CD4-positive, alpha-beta T cell treated with Interleukin-12 subunit alpha and Interleukin-12 subunit beta, for 1 hour (primary cell): ENCODE results near the gene MARCHF9.

Experiments used
- DNase-seq: peaks from one replicate; pipeline ENCODE4 v3.0.0-alpha.2; 2020

Gene MARCHF9

GRCh38 chr12:57737467-57738460 is 17.1 kb upstream of the MARCHF9 start:
- DNase-seq: no peak

GRCh38 chr12:57738661-57739237 is 16.2 kb upstream of the MARCHF9 start, which contains the start of gene AGAP2:
Gene AGAP2 (minus strand): TSS chr12:57738742. CDS start chr12:57738246, 496 bp downstream.
- DNase-seq: no peak

GRCh38 chr12:57739387-57739786 is 15.5 kb upstream of the MARCHF9 start:
- no peak for DNase-seq

- DNase-seq: no peak
Observed at GRCh38 chr12:57739914-57740538, 14.9 kb upstream of the MARCHF9 start.

DNA sequence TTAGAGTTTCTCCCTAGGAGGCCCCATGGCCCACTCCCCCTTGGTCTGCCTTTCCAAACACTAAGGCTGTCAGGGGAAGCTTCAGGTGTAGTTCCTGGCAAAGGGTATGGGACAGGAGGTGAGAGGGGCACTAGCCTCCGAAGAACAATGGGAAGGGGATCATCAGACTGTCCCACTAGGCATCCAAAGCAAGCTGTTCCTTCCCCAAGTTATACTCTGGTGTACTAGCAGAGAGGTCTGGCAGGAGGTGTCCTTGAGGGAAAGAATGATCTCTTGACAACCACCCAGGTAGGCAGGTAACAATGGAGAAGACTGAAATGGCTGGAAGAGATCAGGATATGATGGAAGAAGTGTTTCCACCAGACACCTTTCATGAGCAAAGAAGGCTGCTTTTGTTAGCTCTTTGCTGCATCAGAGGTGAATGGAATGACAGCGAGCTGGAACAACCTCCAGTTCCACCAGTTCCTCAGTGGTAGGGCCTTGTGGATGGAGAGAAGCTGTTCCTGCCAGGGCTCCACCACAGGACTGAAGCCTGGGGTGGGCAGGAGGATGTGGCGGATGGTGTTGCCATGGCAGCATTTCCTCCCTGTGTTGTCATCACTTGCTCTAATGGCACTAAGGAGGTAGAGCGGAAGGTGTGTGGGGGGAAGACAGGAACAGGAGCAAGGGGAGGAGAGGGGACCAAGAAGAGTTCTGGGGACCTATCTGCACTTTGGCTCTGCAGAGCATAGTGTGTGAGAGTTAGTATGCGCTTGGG is 14.1 kb upstream of the MARCHF9 start:
- DNase-seq: peak; percentile 89

GRCh38 chr12:57741413-57741789 is 13.5 kb upstream of the MARCHF9 start:
- no peak for DNase-seq

- peak; percentile 88 for DNase-seq
Observed at GRCh38 chr12:57741844-57742738, 12.8 kb upstream of the MARCHF9 start.

GRCh38 chr12:57743769-57744168 is 11.1 kb upstream of the MARCHF9 start:
- no peak for DNase-seq

GRCh38 chr12:57744194-57744776 is 10.6 kb upstream of the MARCHF9 start:
- DNase-seq: peak; percentile 85

DNA sequence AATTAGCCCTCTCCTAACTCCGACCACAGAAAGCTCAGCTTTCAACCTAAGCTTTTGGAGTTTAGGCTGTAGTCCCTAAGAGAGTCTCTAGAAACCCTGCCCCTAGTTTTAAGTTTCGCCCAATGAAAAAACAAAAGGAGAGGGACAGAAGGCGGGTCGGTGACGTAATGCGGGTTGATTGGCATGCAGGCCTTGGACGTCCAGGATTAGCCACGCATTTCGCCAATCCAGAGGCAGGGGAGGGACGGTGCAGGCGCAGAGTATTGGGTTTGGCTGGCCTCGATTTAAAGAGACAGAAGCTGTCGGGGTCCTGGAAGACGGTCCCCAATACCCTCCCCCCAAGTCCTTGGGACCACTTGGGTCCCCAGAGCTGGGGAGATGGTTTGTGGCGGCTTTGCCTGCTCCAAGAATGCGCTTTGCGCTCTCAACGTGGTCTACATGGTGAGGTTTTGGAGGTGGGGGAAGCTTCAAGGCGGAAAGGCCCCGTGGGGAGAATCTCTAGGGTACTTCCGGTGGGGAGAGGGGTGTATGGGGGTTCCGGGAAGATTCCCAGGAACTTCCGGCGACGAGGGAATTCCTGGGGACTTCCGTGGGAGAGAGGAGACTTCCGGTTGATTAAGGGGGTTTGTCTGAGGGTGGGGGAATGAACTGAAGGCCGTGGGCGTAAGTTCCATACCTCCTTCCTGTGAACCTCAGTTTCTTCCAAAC is 10.0 kb upstream of the MARCHF9 start, which contains the start of gene TSPAN31:
TSS of gene TSPAN31 (plus strand) at position 263 of the 708 bp plus-strand sequence. CDS start at position 379, 116 bp downstream.
- peak; percentile 96 for DNase-seq

DNA sequence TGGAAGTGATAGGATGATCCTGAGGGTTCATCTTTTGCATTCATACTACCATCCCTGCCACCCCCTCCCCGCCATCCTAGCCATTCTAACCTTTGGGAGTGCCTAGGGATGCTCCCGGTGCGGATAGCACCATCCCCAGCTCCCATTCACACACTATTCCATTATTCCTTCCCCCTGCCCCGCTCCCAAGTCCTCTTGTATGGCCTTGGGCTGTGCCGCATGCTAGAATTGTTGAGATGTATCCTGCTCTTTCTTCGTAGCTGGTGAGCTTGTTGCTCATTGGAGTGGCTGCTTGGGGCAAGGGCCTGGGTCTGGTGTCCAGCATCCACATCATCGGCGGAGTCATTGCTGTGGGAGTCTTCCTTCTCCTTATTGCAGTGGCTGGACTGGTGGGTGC is 9.4 kb upstream of the MARCHF9 start:
- DNase-seq: no peak

DNA sequence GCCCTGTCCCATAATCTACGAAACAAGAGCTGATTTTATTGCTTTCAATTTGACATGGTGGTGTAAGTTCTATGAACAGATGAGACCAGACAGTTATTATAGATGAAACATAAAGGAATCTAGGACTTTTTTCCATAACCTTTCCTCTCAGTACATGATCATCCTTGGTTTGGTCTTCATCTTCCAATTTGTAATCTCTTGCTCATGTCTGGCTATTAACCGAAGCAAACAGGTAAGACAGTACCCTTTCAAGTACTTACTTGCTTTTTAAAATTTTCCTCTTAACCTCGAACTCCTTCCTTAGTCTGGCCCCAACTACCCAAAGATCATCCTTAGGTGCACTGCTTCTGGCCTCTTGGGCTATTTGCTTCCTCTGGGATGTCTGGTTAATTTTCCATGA is 8.9 kb upstream of the MARCHF9 start:
- DNase-seq: no peak

DNA sequence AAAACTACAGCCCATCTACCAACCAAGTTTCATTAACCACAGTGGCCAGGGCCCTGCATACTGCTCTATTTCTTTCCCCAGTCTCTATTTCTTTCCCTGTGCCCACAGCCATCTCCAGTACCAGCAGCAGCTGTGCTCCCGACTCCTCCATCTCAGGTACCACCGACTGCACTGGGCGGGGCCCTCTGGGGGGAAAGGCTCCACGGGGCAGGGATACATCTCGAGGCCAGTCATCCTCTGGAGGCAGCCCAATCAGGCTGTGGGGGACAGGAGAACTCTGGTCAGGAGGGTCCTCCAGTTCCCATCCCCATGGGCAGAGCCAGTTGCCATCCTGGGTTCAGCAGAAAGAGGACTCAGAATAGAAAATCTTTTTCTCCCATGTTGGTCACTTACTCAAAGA is 5.8 kb upstream of the MARCHF9 start:
- DNase-seq: no peak

DNA sequence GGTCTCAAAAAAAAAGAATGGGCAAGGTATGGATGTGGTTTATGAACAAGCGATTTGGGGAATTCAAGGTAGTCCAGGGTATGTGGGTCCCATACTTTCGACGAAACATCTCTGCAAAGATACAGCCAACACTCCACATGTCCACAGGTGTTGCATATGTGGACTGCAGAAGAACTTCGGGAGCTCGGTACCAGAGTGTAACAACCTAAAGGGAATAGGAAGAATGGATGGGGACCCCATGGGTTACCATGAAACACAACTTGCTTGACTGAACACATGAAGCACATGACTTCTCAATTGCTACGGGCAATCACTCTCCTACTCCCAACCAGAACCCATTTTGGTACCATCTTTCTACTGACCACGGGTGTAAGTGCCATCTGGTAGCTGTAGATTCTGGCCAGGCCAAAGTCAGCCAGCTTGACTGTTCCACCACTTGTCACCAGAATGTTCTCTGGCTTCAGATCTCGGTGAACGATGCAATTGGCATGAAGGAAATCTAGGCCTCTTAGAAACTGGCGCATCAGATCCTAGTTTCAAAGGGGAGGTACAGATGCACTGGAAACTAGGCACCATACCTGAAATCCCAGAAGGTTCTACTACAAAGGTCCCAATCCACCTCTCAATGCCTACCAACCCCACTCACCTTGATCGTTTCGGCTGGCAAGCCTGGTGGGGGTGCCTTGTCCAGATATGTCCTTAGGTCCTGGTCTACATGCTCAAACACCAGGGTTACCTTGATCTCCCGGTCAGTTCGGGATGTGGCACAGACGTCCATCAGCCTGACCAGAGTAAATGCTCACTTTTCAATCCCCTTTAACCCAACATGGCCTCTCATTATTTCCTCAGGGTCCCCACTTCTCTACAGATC is 4.1 kb upstream of the MARCHF9 start:
- no peak for DNase-seq

DNA sequence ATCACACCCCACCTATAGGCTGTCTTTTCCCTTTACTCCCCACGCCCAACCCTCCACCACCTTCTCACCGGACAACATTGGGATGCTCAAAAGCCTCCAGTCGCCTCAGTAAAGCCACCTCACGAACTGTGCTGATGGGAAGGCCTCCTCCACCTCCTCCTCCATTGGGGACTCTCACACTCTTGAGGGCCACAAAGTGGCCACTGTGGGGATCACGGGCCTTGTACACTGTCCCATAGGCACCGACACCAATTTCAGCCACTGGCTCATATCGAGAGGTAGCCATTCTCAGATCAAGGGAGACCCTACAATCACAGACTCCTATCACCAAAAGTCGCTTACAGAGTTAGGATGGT is 3.5 kb upstream of the MARCHF9 start:
- no peak for DNase-seq

DNA sequence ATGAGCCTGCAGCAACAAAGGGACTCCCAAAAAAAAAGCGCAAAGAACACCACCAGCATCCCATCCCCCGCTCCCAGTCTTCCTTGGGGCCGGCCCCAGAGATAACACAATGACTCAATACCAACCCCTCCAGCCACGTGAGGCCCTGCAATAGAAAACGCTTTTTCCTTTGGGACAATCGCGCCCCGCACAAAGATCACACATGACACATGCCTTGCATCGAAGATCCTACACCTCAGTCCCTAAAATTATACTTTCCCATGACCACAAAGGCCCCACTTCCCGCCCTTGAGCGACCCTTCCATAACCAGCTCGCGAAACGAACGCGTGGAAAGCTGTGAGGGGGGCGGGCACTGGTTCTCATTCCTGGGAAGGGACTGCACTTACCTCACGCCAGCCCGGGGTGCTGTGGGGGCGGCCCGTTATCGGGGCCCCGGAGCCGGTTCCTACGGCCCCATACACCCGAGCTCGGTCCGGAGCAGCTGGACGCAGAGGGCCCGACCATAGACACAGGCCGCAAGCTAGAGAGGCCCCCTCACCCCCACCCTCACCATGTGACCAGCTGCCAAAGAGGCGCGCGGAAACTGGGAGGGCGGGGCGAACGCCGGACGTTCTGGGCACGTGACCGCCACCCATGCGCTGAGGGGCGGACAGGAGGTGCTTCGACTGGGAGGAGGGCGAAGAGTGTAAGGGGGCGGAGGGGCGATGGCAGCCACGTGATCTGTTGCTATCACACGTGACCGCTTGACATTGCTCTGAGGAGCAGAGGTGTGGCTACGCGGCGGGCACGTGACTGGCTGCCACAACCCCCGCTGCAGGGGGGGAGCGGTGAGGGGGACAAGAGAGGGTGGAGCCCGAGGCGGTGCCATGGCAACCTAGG is 2.9 kb upstream of the MARCHF9 start, which contains the start of gene CDK4:
TSS of gene CDK4 (minus strand) at position 523 of the 880 bp plus-strand sequence. CDS start 593 bp downstream, outside the sequence.
- peak; percentile 100 for DNase-seq

- DNase-seq: no peak
Observed at GRCh38 chr12:57752668-57753000, 2.3 kb upstream of the MARCHF9 start.

DNA sequence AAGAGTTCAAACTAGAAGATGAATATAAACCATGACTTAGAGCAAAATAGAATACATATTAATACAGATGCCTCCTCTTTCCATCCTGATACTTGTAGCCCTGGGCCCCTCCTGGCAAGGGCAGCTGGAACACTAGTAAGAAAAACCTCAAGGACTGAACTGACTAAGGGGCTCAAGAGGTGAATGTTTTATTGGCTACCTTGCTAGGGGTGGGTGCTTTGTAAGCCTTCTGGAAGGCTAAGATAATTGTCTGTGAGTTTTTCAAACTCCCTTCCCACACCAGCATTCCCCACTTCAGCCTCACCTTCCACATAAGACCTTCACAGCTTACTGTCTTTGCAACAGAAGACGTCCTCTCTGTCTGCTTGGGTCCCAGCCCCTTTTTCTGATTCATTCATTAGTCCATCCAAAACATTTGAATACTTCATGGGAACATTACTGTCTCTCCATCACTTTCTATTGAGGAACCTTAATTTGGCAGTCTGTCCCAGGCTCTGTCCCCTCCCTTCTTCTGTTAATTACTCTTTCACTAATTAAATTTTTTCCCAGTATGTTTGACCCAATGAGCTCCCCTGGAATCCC is 1.1 kb upstream of the MARCHF9 start:
- no peak for DNase-seq

- DNase-seq: no peak
Observed at GRCh38 chr12:57755194-57755453, 221 bp downstream of the MARCHF9 start.
